ENCODE results near the gene PDE10A.

DNA sequence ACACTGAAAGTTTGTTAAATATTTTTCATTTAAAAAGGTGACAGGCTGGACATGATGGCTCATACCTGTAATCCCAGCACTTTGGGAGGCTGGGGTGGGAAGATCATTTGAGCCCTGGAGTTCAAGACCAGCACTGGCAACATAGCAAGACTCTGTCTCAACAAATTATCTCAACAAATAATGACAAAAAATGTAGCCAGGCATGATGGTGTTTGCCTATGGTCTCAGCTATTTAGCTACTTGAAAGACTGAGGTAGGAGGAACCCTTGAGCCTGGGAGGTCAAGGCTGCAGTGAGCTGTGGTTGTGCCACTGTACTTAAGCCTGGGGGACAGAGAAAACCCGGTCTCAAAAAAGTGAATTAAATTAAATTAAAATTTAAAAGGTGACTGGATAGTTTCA is 297.7 kb downstream of the PDE10A start:
- TF ChIP-seq CTCF (IDR thresholded peaks at IDR 0.05) (no peak), POLR2AphosphoS5 (IDR thresholded peaks at IDR 0.05) (no peak), POLR2A (IDR thresholded peaks at IDR 0.05) (no peak)
